LNCAP (cell line): ENCODE results near the gene SMAD3.

ENCODE experiments used
- TF ChIP-seq, protein P1 (sequence below): fragments of 450-650 bp; IDR thresholded peaks from 2 replicates; pipeline ENCODE4 v1.5.1; 2017; ENCODE audit warnings: mild to moderate bottlenecking

SMAD3 gene

GRCh38 chr15:67202991-67203390 is 137.6 kb downstream of the SMAD3 start:
- TF ChIP-seq, protein P1, sequence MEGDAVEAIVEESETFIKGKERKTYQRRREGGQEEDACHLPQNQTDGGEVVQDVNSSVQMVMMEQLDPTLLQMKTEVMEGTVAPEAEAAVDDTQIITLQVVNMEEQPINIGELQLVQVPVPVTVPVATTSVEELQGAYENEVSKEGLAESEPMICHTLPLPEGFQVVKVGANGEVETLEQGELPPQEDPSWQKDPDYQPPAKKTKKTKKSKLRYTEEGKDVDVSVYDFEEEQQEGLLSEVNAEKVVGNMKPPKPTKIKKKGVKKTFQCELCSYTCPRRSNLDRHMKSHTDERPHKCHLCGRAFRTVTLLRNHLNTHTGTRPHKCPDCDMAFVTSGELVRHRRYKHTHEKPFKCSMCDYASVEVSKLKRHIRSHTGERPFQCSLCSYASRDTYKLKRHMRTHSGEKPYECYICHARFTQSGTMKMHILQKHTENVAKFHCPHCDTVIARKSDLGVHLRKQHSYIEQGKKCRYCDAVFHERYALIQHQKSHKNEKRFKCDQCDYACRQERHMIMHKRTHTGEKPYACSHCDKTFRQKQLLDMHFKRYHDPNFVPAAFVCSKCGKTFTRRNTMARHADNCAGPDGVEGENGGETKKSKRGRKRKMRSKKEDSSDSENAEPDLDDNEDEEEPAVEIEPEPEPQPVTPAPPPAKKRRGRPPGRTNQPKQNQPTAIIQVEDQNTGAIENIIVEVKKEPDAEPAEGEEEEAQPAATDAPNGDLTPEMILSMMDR: no peak

- TF ChIP-seq, protein P1: no peak
Measured at GRCh38 chr15:67207555-67208207, 142.3 kb downstream of the SMAD3 start.

- TF ChIP-seq, protein P1: no peak
Measured at GRCh38 chr15:67208396-67208795, 143.0 kb downstream of the SMAD3 start.

DNA sequence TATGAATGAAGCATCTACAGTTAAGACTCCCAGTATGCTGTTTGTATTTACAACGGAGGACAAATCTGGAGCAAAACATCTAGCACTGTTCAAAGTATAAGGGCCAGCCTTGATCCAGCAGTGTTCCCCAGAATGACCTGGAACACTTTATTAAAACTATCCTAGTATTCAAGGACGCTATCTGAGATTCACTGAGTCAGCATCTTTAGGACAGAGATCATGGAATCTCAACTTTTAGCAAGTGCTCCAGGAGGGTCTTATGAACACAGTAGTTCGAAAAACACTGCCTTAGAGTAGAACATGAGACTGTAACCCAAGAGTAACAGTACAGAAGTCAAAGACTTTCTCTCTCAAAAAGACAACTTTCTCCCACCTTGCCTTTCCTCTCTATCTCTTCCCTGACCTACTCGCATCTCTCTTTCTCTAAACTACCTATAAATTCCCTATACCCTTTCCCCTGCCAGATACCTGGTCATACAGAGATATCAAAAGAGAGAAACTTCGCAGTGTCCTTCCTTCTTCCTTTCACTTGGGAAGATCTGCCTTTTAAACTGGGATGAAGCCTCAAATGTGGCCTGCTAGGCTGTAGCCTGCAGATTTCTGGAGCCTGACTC is 145.3 kb downstream of the SMAD3 start:
- TF ChIP-seq, protein P1: no peak

- TF ChIP-seq, protein P1: no peak
Measured at GRCh38 chr15:67212684-67213367, 147.4 kb downstream of the SMAD3 start.

- TF ChIP-seq, protein P1: no peak
Measured at GRCh38 chr15:67215102-67215501, 149.7 kb downstream of the SMAD3 start.

- TF ChIP-seq, protein P1: no peak
Measured at GRCh38 chr15:67216859-67217258, 151.5 kb downstream of the SMAD3 start.
